Measurements from ENCODE around the gene ZNF354B.

ZNF354B gene

GRCh38 chr5:178883815-178884430 lies 24.2 kb downstream of the ZNF354B start:
- no peak for DNase-seq (ENCODE audit: low spot score)

- peak; percentile 20 for DNase-seq (ENCODE audit: low spot score)
Observed at GRCh38 chr5:178895615-178896571, 36.1 kb downstream of the ZNF354B start, which contains the start of gene ZFP2. Gene ZFP2, plus strand, starts transcription at chr5:178895913. Its CDS starts 35,401 bp downstream, at chr5:178931314.

- no peak for DNase-seq (ENCODE audit: low spot score)
Observed at GRCh38 chr5:178899289-178899688, 39.5 kb downstream of the ZNF354B start.

GRCh38 chr5:178902849-178903248 lies 43.1 kb downstream of the ZNF354B start:
- DNase-seq (ENCODE audit: low spot score): no peak

- no peak for DNase-seq (ENCODE audit: low spot score)
Observed at GRCh38 chr5:178931846-178932760, 72.3 kb downstream of the ZNF354B start.

Measured in germinal center (tissue), 1 donor.